ENCODE results near the gene SBF2. TPM values are rescaled to one million over a fixed set of nuclear protein-coding genes. Genes with fewer than 3 reads are reported as not detected.

Gene SBF2
- total RNA-seq, 4 donors from 2014 or later = 19.3 to 28.1 (median 25.8) TPM

GRCh38 chr11:10032935-10033334 lies 261.1 kb downstream of the SBF2 start:
- ATAC-seq (no peak), DNase-seq (no peak)
- Histone ChIP-seq H3K27ac (no peak overlapping the region), H3K27me3 (no peaks in the 10 kb centered on the region), H3K4me1 (no peaks in the 10 kb centered on the region), H3K9me3 (no peaks in the 10 kb centered on the region), H3K36me3 (no peaks in the 10 kb centered on the region), H3K4me3 (no peak overlapping the region)
- in situ Hi-C loops (cut with MboI; ENCODE audit: low sequenced_read_pairs in 4 of 4) (no loop called here), intact Hi-C loops (cut with DNase I; ENCODE audit: low total_unique reads) (no loop called here)
- TF ChIP-seq CTCF (IDR thresholded peaks at IDR 0.05 in 4 of 5, conservative IDR thresholded peaks at IDR 0.05 in 1 of 5) = no peak

GRCh38 chr11:10030122-10030490 lies 263.9 kb downstream of the SBF2 start:
- Histone ChIP-seq H3K4me1 (no peaks in the 10 kb centered on the region), H3K9me3 (no peaks in the 10 kb centered on the region), H3K36me3 (no peaks in the 10 kb centered on the region), H3K4me3 (no peak overlapping the region), H3K27ac (no peak overlapping the region), H3K27me3 (no peaks in the 10 kb centered on the region)
- ATAC-seq = no peak
- TF ChIP-seq CTCF (IDR thresholded peaks at IDR 0.05 in 4 of 5, conservative IDR thresholded peaks at IDR 0.05 in 1 of 5) (no peak), POLR2A (IDR thresholded peaks at IDR 0.05) (no peak)
- intact Hi-C loops (cut with DNase I; ENCODE audit: low total_unique reads) = no loop called here
- no peak for DNase-seq
- in situ Hi-C loops (cut with MboI; ENCODE audit: low sequenced_read_pairs in 4 of 4) = no loop called here

- Histone ChIP-seq H3K36me3 (no peaks in the 10 kb centered on the region), H3K27ac (no peak overlapping the region), H3K9me3 (no peaks in the 10 kb centered on the region), H3K27me3 (no peaks in the 10 kb centered on the region), H3K4me3 (no peak overlapping the region), H3K4me1 (no peaks in the 10 kb centered on the region)
- intact Hi-C loops (cut with DNase I; ENCODE audit: low total_unique reads) (no loop called here), in situ Hi-C loops (cut with MboI; ENCODE audit: low sequenced_read_pairs in 4 of 4) (no loop called here)
- ATAC-seq (no peak), DNase-seq (no peak)
- TF ChIP-seq POLR2A (IDR thresholded peaks at IDR 0.05) (no peak), CTCF (IDR thresholded peaks at IDR 0.05 in 4 of 5, conservative IDR thresholded peaks at IDR 0.05 in 1 of 5) (no peak)
Observed at GRCh38 chr11:10029386-10030121, 264.5 kb downstream of the SBF2 start.

- H3K27ac ChIP-seq = no peak overlapping the region
- H3K9me3 ChIP-seq = no peaks in the 10 kb centered on the region
- in situ Hi-C loops (cut with MboI; ENCODE audit: low sequenced_read_pairs in 4 of 4) (no loop called here), intact Hi-C loops (cut with DNase I; ENCODE audit: low total_unique reads) (no loop called here)
- no peaks in the 10 kb centered on the region for H3K36me3 ChIP-seq
- no peaks in the 10 kb centered on the region for H3K27me3 ChIP-seq
- H3K4me3 ChIP-seq = no peak overlapping the region
- no peak for DNase-seq
- TF ChIP-seq CTCF (IDR thresholded peaks at IDR 0.05 in 4 of 5, conservative IDR thresholded peaks at IDR 0.05 in 1 of 5) = no peak
- no peak for TF ChIP-seq POLR2A (IDR thresholded peaks at IDR 0.05)
- ATAC-seq = no peak
- no peaks in the 10 kb centered on the region for H3K4me1 ChIP-seq
Observed at GRCh38 chr11:10026514-10026913, 267.5 kb downstream of the SBF2 start.

- ATAC-seq (no peak), DNase-seq (no peak)
- no peak for TF ChIP-seq POLR2A (IDR thresholded peaks at IDR 0.05)
- no peaks in the 10 kb centered on the region for H3K4me1 ChIP-seq
- H3K36me3 ChIP-seq = no peaks in the 10 kb centered on the region
- in situ Hi-C loops (cut with MboI; ENCODE audit: low sequenced_read_pairs in 4 of 4) = no loop called here
- H3K27me3 ChIP-seq = no peaks in the 10 kb centered on the region
- no peak overlapping the region for H3K27ac ChIP-seq
- intact Hi-C loops (cut with DNase I; ENCODE audit: low total_unique reads) = no loop called here
- no peak overlapping the region for H3K4me3 ChIP-seq
- no peaks in the 10 kb centered on the region for H3K9me3 ChIP-seq
Observed at GRCh38 chr11:10023212-10023611, 270.8 kb downstream of the SBF2 start.

Data from gastrocnemius medialis (tissue), 4 donors.